K562 (cell line): ENCODE data around the gene MBD6. TPM values are rescaled to one million over a fixed set of nuclear protein-coding genes. Genes with fewer than 3 reads are reported as not detected.

Source experiments
- CEBPZ ChIP-seq: fragments of 150-350 bp; IDR thresholded peaks from 2 replicates; pipeline ENCODE4 v1.6.1; 2014; ENCODE audit warnings: low read depth, mild to moderate bottlenecking, low read length, borderline replicate concordance
- HSF4 ChIP-seq: fragments of 250-450 bp; sonication (Bioruptor Pico); IDR thresholded peaks from 2 replicates; pipeline ENCODE4 v2.1.2; 2022; ENCODE audit warnings: mild to moderate bottlenecking, moderate library complexity, borderline replicate concordance
- IFI16 ChIP-seq: fragments of 250-450 bp; sonication (Bioruptor Pico); IDR thresholded peaks from 2 replicates; pipeline ENCODE4 v2.1.2; 2022; ENCODE audit warnings: mild to moderate bottlenecking, inconsistent platforms
- ILK ChIP-seq: fragments of 450-650 bp; IDR thresholded peaks from 2 replicates; pipeline ENCODE4 v1.6.1; 2016; ENCODE audit warnings: missing genetic modification characterization, low read depth, mild to moderate bottlenecking, missing compliant biosample characterization, moderate library complexity, borderline replicate concordance
- KAT8 ChIP-seq: fragments of 450-650 bp; IDR thresholded peaks from 2 replicates; pipeline ENCODE4 v1.6.1; 2016; ENCODE audit warnings: low read depth, mild to moderate bottlenecking
- LCOR ChIP-seq: sonication (generic); formaldehyde crosslinking; IDR thresholded peaks from 2 replicates; pipeline ENCODE4 v1.8.0; 2022; ENCODE audit warnings: mild to moderate bottlenecking, missing genetic modification reagents
- MBD2 ChIP-seq: sonication (generic); IDR thresholded peaks from 2 replicates; pipeline ENCODE4 v1.6.1; 2016; ENCODE audit warnings: low read depth, borderline replicate concordance
- NCOR1 ChIP-seq: fragments of 450-650 bp; IDR thresholded peaks from 2 replicates; pipeline ENCODE4 v1.6.1; 2016; ENCODE audit warnings: mild to moderate bottlenecking, moderate library complexity
- NONO ChIP-seq, 2 experiments: fragments of 200-400 bp in 1 of 2; fragments of 450-650 bp in 1 of 2; formaldehyde crosslinking in 1 of 2; IDR thresholded peaks; 2 replicates each; pipeline ENCODE4 v1.6.1; 2017; ENCODE audit warnings: low read depth in 2 of 2, mild to moderate bottlenecking in 2 of 2, moderate library complexity in 2 of 2, low read length in 1 of 2
- NR1H2 ChIP-seq: sonication (generic); formaldehyde crosslinking; IDR thresholded peaks from 2 replicates; pipeline ENCODE4 v1.4.0; 2020; ENCODE audit warnings: mild to moderate bottlenecking, missing genetic modification reagents
- PCBP1 ChIP-seq: fragments of 200-400 bp; formaldehyde crosslinking; IDR thresholded peaks from 2 replicates; pipeline ENCODE4 v1.6.1; 2018; ENCODE audit warnings: mild to moderate bottlenecking, low read depth, low read length; ENCODE audit not compliant: poor library complexity, severe bottlenecking
- PHTF2 ChIP-seq: fragments of 250-450 bp; sonication (Bioruptor Pico); IDR thresholded peaks from 2 replicates; pipeline ENCODE4 v1.5.0; 2021; ENCODE audit warnings: mild to moderate bottlenecking
- PURB ChIP-seq: sonication (generic); formaldehyde crosslinking; IDR thresholded peaks from 2 replicates; pipeline ENCODE4 v1.9.0; 2021; ENCODE audit warnings: low read depth, mild to moderate bottlenecking, missing genetic modification reagents
- RBM25 ChIP-seq: fragments of 200-400 bp; formaldehyde crosslinking; IDR thresholded peaks from 2 replicates; pipeline ENCODE4 v1.6.1; 2018; ENCODE audit warnings: low read length, low read depth, moderate library complexity; ENCODE audit not compliant: severe bottlenecking
- RFX7 ChIP-seq: fragments of 250-450 bp; sonication (Bioruptor Pico); IDR thresholded peaks from 2 replicates; pipeline ENCODE4 v1.5.1; 2021; ENCODE audit warnings: mild to moderate bottlenecking
- SMARCA4 ChIP-seq: fragments of 450-650 bp; IDR thresholded peaks from 2 replicates; pipeline ENCODE4 v1.6.1; 2016
- SREBF1 ChIP-seq: fragments of 150-350 bp; IDR thresholded peaks from 2 replicates; pipeline ENCODE4 v1.6.1; 2014; ENCODE audit warnings: antibody characterized with exemption, low read depth, low read length, borderline replicate concordance
- TCF3 ChIP-seq: sonication (generic); formaldehyde crosslinking; IDR thresholded peaks from 2 replicates; pipeline ENCODE4 v1.4.0; 2020; ENCODE audit warnings: mild to moderate bottlenecking, missing genetic modification reagents
- THAP7 ChIP-seq: fragments of 250-450 bp; sonication (Bioruptor Pico); IDR thresholded peaks from 2 replicates; pipeline ENCODE4 v1.5.0; 2021
- ZBTB7A ChIP-seq: IDR thresholded peaks from 2 replicates; pipeline ENCODE4 v1.6.1; 2011; ENCODE audit warnings: low read depth, mild to moderate bottlenecking, low read length, moderate library complexity, borderline replicate concordance; ENCODE audit not compliant: control insufficient read depth
- ZNF133 ChIP-seq: fragments of 250-450 bp; sonication (Bioruptor Pico); IDR thresholded peaks from 2 replicates; pipeline ENCODE4 v1.4.0; 2020; ENCODE audit warnings: mild to moderate bottlenecking
- ZNF280A ChIP-seq: fragments of 450-650 bp; IDR thresholded peaks from 2 replicates; pipeline ENCODE4 v1.6.1; 2018; ENCODE audit warnings: mild to moderate bottlenecking, low read depth; ENCODE audit not compliant: partially characterized antibody
- polyA plus RNA-seq, 8 experiments: library from polyadenylated mRNA; depleted of rRNA in 4 of 8; stranded (reverse) in 5 of 8; unstranded in 3 of 8; fragments of >200 nt; fragmentation: Nextera tagmentation in 2 of 8; fragmentation: Illumina TruSeq in 1 of 8; extraction: Ambion mirVana in 2 of 8; extraction: Trizol in 1 of 8; gene quantifications; 2 replicates each; pipeline versions ENCODE4 v1.2.1 to v1.2.3, GENCODE V29; 2011 to 2014; ENCODE audit warnings: inconsistent platforms in 1 of 8, missing spikeins in 1 of 8
- total RNA-seq, 7 experiments: library from RNA; depleted of rRNA in 6 of 7; stranded (reverse); fragments of >200 nt in 6 of 7; fragmentation: Illumina TruSeq in 2 of 7; extraction: Trizol in 2 of 7; gene quantifications; 2 replicates each; pipeline versions ENCODE4 v1.2.1 to v1.2.3, GENCODE V29; 2011 to 2021; ENCODE audit warnings: low replicate concordance in 1 of 7

The MBD6 gene
- total and polyA plus RNA-seq, 9 of the 15 experiments (the other 6 are each of a cell fraction or from before 2014, with no cell fraction given): 2.0 to 54.8 (median 3.8) TPM

GRCh38 chr12:57520053-57520818 lies 2.4 kb upstream of the MBD6 start, which contains the start of gene DDIT3 (continued):
- TF ChIP-seq THAP7 (CRISPR knock-in tag): peak; percentile 76; the same call in 1 of the 2 replicates
- TF ChIP-seq RBM25: peak; percentile 68
- TF ChIP-seq CEBPZ: no peak
- 0 out of 2 replicates have a peak, but pooled peaks have one; percentile 40 for TF ChIP-seq RFX7 (CRISPR knock-in tag)
- no peak for TF ChIP-seq TCF3
- TF ChIP-seq ZBTB7A: no peak
- no peak for TF ChIP-seq ZNF280A
- peak; percentile 57 for TF ChIP-seq NCOR1
- 0 out of 2 replicates have a peak, but pooled peaks have one; percentile 7 for TF ChIP-seq ZNF133 (CRISPR knock-in tag)
- TF ChIP-seq SREBF1: 0 out of 2 replicates have a peak, but pooled peaks have one; percentile 37
- TF ChIP-seq LCOR: peak; percentile 97
- peak in 1 of 2 experiments; percentile 81; a peak in 2 of 4 replicates for TF ChIP-seq NONO (IDR thresholded peaks at IDR 0.05; ENCODE audit: low read depth in 2 of 2, low read length in 1 of 2)
- no peak for TF ChIP-seq IFI16 (CRISPR knock-in tag)
- no peak for TF ChIP-seq PURB (CRISPR knock-in tag)
- TF ChIP-seq MBD2: peak; percentile 86
- no peak for TF ChIP-seq KAT8
- no peak for TF ChIP-seq ILK (tag)
- TF ChIP-seq HSF4 (CRISPR knock-in tag): no peak
- TF ChIP-seq NR1H2: peak; percentile 62; the same call in 1 of the 2 replicates
- TF ChIP-seq SMARCA4: no peak
- no peak for TF ChIP-seq PCBP1
- TF ChIP-seq PHTF2 (CRISPR knock-in tag): peak; percentile 86; the same call in 1 of the 2 replicates
